ENCODE measurements around the gene ASB13. TPM values are rescaled to one million over a fixed set of nuclear protein-coding genes. Genes with fewer than 3 reads are reported as not detected.

ASB13 gene
- polyA plus RNA-seq, 3 donors = 13.3 to 44.1 (median 37.8) TPM

- Histone ChIP-seq H3K79me2 (ENCODE audit: insufficient read depth, low read length) (no peaks in the 10 kb centered on the region), H2AFZ (ENCODE audit: insufficient read depth, low read depth, low read length, poor library complexity, severe bottlenecking) (no peak overlapping the region), H3K4me1 (ENCODE audit: control insufficient read depth in 1 of 2, insufficient read depth in 2 of 2, low read length in 2 of 2) (no peaks in the 10 kb centered on the region), H3K9me3 (replicated peaks in 1 of 2; ENCODE audit: control insufficient read depth in 1 of 2, insufficient read depth in 1 of 2, low read length in 2 of 2) (no peaks in the 10 kb centered on the region), H3K4me2 (replicated peaks; ENCODE audit: extremely low read depth, low read length, poor library complexity, severe bottlenecking) (no peak overlapping the region), H3K27ac (ENCODE audit: low read depth in 1 of 2, low read length in 2 of 2) (no peak overlapping the region), H3K4me3 (replicated peaks in 1 of 3; ENCODE audit: low read depth in 2 of 3, low read length in 3 of 3) (no peak overlapping the region), H3K27me3 (ENCODE audit: control insufficient read depth in 2 of 2, insufficient read depth in 2 of 2, low read length in 2 of 2) (peaks cover 0 to 2% of the 10 kb centered on the region in 2 donors), H4K20me1 (ENCODE audit: insufficient read depth, low read length) (no peaks in the 10 kb centered on the region), H3K9ac (ENCODE audit: insufficient read depth, low read length, poor library complexity, severe bottlenecking) (no peak overlapping the region), H3K36me3 (replicated peaks in 1 of 2; ENCODE audit: control insufficient read depth in 1 of 2, insufficient read depth in 2 of 2, low read length in 2 of 2) (no peaks in the 10 kb centered on the region)
- TF ChIP-seq CTCF (IDR thresholded peaks at IDR 0.05) = no peak
- Mint-ChIP-seq H3K27ac (no peak overlapping the region), H3K27me3 (ENCODE audit: low read depth in 3 of 3) (peaks cover 4 to 8% (median 6%) of the 10 kb centered on the region in 3 donors), H3K4me1 (peaks cover 8% of the 10 kb centered on the region), H3K4me3 (no peak overlapping the region), H3K9me3 (no peaks in the 10 kb centered on the region), H3K36me3 (no peaks in the 10 kb centered on the region)
- no peak for DNase-seq
- 96% methylated on average over 4 of the region's 4 CpGs for WGBS (ENCODE audit: insufficient coverage)
- intact Hi-C loops (cut with micrococcal nuclease) = no loop called here
Observed at GRCh38 chr10:5632446-5632845, 33.9 kb downstream of the ASB13 start.

GRCh38 chr10:5631936-5632335 is 34.5 kb downstream of the ASB13 start:
- Histone ChIP-seq H2AFZ (ENCODE audit: insufficient read depth, low read depth, low read length, poor library complexity, severe bottlenecking) (no peak overlapping the region), H3K79me2 (ENCODE audit: insufficient read depth, low read length) (no peaks in the 10 kb centered on the region), H3K4me1 (ENCODE audit: control insufficient read depth in 1 of 2, insufficient read depth in 2 of 2, low read length in 2 of 2) (no peaks in the 10 kb centered on the region), H3K27me3 (ENCODE audit: control insufficient read depth in 2 of 2, insufficient read depth in 2 of 2, low read length in 2 of 2) (peaks cover 0 to 2% of the 10 kb centered on the region in 2 donors), H3K9ac (ENCODE audit: insufficient read depth, low read length, poor library complexity, severe bottlenecking) (no peak overlapping the region), H3K4me3 (replicated peaks in 1 of 3; ENCODE audit: low read depth in 2 of 3, low read length in 3 of 3) (no peak overlapping the region), H3K27ac (ENCODE audit: low read depth in 1 of 2, low read length in 2 of 2) (no peak overlapping the region), H3K4me2 (replicated peaks; ENCODE audit: extremely low read depth, low read length, poor library complexity, severe bottlenecking) (no peak overlapping the region), H3K36me3 (replicated peaks in 1 of 2; ENCODE audit: control insufficient read depth in 1 of 2, insufficient read depth in 2 of 2, low read length in 2 of 2) (no peaks in the 10 kb centered on the region), H4K20me1 (ENCODE audit: insufficient read depth, low read length) (no peaks in the 10 kb centered on the region), H3K9me3 (replicated peaks in 1 of 2; ENCODE audit: control insufficient read depth in 1 of 2, insufficient read depth in 1 of 2, low read length in 2 of 2) (no peaks in the 10 kb centered on the region)
- Mint-ChIP-seq H3K36me3 (no peaks in the 10 kb centered on the region), H3K27ac (no peak overlapping the region), H3K27me3 (ENCODE audit: low read depth in 3 of 3) (peaks cover 4 to 8% (median 6%) of the 10 kb centered on the region in 3 donors), H3K9me3 (no peaks in the 10 kb centered on the region), H3K4me1 (peaks cover 8% of the 10 kb centered on the region), H3K4me3 (no peak overlapping the region)
- 94% methylated on average over 4 of the region's 10 CpGs for WGBS (ENCODE audit: insufficient coverage)
- no peak for DNase-seq
- no peak for TF ChIP-seq CTCF (IDR thresholded peaks at IDR 0.05)
- intact Hi-C loops (cut with micrococcal nuclease) = no loop called here

Measured in CD14-positive monocyte (primary cell).